GM12892 (cell line): ENCODE measurements around the gene PRR36.

Source experiments
- POLR2A ChIP-seq: IDR thresholded peaks from 2 replicates; pipeline ENCODE4 v1.6.1; 2011; ENCODE audit warnings: low read depth, low read length, control low read depth
- TAF1 ChIP-seq: IDR thresholded peaks from 2 replicates; pipeline ENCODE4 v1.6.1; 2011; ENCODE audit warnings: low read depth, mild to moderate bottlenecking, control low read depth, low read length, borderline replicate concordance

DNA sequence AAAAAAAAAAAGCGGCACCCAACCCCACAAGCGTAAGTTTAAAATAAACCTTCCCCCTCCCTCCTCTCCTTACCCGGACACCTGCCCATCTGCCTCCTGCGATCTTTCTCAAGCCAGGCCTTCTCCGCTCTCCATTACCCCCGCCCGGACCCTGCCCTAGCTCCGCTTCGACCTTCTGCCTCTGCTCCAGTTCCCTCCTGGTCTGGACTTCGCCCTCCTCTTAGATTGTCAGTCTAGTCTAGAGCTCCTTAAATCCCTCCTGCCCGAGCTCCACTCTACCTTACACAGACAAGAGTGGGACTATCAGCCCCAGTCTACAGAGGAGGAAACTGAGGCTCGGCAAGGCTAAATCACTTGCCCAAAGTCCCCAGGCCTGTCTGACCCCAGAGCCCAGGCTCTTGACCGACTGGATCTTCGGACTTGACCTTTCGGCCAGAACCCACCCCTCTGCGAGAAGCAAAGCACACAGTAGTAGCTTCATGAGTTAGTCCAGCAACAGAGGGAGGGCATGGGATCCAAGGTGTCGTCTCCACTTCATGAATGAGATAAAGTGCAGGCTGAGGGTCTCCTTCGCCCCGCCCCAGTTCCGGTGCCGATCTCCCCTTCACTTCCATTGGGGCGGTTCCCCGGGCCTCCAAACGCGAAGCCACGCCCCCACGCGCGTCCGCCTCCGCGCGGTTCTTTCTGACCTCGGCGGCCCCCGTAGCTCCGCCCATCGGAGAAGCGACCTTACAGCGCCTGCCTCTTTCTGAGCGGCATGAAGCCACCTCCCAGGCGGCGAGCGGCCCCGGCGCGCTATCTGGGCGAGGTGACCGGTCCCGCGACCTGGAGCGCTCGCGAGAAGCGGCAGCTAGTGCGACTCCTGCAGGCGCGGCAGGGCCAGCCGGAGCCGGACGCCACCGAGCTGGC lies 45.7 kb upstream of the PRR36 start, which contains the start of gene SNAPC2:
- no peak for TF ChIP-seq TAF1
- TF ChIP-seq POLR2A, result peak; percentile 57; the same call in 1 of the 2 replicates
